NCI-H1105 treated with DMSO at 0.1 percent for 48 hours (cell line): ENCODE measurements around the gene METTL23.
"Not testable (repeated sequence)": the region's sequence is repeated elsewhere in the genome, so short reads cannot be mapped to it uniquely, and the experiment has no call there.

Source experiments
- DNase-seq: peaks from one replicate; lab custom pipeline; 2025; lab: John Stamatoyannopoulos, UW

Gene METTL23

GRCh38 chr17:76735586-76736348 is 9.1 kb downstream of the METTL23 start:
- no peak for DNase-seq

DNA sequence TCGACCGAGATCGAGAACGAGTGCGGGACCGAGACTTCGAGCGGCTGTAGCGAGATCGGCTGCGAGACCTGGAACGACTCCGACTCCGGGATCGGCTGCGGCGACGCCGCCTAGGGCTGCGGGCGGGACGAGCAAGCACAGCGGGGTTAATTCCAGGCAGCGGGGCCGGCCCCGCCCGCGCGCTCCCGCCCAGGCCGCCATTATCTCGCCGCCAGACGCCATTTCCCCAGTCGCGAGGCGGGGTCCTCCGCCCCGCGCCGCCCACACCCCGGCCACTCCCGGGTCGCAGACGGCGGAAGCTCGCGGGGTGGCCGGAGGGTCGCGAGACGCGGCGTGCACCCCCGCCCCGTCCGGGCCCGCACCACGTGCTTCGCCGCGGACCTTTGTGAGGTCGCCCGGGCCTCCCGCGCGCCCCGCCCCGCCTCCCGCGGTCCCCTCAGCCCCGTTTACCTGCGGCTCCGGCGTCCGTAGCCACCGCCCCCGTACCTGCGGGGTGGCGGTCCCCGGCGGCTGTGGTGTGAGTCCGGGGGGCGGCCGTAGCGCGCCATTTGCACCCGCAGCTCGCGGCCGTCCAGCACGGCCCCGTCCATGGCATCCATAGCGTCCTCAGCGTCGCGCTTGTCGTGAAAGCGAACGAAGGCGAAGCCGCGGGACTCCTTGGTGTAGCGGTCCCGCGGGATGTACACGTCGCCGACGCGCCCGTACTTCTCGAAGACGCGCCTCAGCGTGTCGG is 9.9 kb downstream of the METTL23 start:
- peak; percentile 46 for DNase-seq

DNA sequence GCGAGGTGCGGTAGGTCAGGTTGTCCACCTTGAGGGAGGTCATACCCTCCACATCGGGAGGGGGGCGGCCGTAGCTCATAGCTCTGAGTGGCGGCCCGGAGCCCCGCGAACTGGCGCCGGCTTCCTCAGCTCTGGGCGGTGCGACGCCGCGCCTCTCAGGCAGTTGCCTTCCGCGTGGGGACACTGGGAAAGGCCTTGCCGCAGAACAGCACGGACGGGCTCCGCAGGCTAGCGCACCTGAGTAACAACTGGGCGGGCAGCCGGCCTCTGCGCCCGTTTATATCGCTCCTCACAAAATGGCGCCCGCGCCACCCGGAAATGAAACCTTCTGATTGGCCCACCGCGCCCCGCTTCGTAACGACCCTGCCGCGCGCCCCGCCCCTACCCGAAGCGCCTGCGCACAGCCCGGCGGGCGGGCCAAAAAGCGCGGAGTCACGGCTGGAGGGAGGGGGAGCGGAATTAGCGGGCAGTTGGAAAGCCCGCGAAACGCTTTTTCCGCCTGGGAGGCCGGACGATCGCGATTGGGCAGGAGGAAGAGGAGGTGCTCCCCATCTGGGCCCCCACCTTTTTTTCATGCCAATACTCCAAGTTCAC is 10.5 kb downstream of the METTL23 start, which contains the start of gene SRSF2:
Gene SRSF2, minus strand, starts transcription at position 250 of the 594 bp plus-strand sequence. Its CDS starts 171 bp downstream, at position 79.
- DNase-seq = peak; percentile 95

DNA sequence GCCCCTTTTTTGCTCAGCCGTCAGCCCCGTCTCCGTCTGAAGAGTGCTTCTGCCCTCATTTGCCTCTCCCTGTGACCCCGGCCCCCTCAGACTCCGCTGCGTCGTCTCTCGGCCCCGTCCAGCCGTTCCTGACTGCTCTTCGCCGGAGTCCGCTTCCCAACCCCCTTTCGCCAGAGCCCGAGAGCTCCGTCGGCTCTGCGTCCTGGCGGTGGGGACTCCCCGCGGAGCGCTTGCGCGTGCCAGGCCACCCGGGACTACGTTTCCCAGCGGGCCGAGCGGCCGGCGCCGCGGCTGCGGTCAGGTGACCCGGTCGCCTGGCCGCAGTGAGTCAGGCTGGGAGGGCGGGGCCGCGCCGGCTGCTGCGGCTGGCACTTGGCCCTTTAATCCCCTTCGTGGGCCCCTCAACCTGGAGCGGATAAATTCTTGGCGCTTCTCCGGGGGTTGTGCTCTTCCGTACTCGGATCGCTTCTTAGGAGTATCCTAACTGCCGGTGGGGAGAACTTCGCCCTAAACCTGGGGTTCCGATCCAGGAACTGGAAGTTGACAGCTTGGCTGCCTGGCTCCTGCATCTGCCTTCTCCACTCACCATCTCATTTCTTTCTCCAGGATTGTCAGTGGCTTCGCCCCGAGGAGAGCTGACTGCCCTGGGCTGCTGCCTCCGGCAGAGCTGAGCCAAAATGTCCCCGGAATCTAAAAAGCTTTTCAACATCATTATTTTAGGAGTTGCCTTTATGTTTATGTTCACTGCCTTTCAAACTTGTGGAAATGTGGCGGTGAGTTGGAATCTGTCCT is 11.2 kb downstream of the METTL23 start, which contains the start of gene MFSD11:
Gene MFSD11, plus strand, starts transcription at position 444 of the 792 bp plus-strand sequence. Its CDS starts 234 bp downstream, at position 678.
- peak; percentile 93 for DNase-seq

DNA sequence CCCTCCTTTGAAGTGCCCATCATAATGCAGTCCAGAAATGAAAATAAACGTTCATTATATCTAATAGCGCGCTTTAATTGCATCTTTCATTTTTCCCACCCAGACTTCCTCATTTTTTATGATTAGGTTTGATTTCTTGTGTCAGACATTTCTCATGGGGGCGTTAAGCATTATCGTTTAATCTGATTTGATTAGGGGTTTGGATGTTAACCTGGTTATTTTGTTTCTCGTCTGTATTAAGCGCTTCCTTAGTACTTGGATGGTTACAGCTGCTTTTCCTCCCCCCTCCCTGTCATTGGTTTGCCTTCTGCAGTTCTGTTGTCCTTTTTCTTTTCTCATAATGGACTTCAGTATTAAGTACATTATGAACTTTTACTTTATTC is 11.8 kb downstream of the METTL23 start:
- DNase-seq = no peak

DNA sequence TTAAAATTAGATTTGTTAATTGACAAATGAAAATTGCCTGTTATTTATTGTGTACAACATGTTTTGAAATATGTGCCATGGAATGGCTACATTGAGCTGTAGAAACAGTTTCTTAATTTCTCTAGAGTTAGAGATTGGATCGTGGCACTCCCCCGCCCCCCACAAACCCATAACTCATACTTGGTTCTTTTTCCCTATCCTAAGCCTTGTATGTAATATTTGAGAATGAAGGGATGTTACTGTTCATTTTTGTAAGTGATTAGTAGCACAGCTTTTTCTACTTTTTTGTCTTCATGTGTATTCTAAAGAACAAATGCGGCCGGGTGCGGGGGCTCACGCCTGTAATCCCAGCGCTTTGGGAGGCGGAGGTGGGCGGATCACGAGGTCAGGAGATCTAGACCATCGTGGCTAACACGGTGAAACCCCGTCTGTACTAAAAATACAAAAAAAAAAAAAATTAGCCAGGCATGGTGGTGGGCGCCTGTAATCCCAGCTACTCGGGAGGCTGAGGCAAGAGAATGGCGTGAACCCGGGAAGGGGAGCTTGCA is 13.0 kb downstream of the METTL23 start:
- not testable (repeated sequence) for DNase-seq

GRCh38 chr17:76740329-76741118 is 13.9 kb downstream of the METTL23 start:
- no peak for DNase-seq

DNA sequence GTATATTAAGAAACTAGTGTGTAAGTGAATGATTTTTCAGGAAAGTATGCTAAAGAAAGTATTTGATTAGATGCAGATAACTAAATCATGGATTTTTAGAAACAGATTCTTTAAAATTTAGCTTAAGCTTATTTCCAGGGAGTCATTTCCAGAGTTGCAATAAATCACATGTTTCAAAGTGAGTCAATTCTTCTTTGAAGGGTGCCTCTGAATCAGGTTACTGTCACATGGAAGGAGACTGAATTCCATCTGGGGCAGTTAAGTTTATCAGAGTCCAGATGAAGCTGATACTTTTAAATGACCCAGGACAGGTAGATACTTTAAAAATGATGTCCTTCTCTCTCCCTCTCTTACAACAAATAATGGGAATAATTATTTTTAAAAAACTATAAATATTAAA is 16.3 kb downstream of the METTL23 start:
- no peak for DNase-seq

DNA sequence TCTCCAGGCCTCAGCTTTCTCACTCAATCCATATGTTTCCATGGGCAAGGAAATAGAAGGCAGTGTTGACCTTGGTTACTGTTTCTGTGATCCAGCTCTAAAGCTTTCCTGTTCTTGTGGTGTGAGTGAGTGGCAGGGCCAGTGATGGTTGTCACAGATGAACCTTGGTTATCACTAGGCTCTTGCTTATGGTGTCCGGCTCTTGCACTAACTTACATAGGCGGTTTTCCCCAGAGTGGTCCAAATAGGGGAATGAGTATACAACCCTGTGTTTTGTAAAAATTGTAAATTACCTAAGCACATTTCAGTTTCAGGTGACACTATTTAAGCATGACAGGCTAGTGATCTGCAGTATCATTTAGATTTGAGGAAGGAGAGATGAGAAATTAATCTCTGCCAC is 18.1 kb downstream of the METTL23 start:
- no peak for DNase-seq

DNA sequence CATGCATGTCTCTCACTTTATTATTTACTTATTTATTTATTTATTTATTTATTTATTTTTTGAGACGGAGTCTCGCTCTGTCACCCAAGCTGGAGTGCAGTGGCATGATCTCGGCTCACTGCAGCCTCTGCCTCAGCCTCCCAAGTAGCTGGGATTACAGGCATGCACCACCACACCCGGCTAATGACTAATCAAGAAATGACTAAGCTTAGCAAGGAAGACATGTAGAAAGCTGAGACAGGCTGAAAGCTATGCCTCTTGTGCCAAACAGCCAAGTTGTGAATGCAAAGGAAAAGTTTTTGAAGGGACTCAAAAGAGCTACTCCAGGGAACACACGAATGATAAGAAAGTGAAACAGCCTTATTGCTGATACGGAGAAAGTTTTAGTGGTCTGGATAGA is 19.1 kb downstream of the METTL23 start:
- DNase-seq = not testable (repeated sequence)

DNA sequence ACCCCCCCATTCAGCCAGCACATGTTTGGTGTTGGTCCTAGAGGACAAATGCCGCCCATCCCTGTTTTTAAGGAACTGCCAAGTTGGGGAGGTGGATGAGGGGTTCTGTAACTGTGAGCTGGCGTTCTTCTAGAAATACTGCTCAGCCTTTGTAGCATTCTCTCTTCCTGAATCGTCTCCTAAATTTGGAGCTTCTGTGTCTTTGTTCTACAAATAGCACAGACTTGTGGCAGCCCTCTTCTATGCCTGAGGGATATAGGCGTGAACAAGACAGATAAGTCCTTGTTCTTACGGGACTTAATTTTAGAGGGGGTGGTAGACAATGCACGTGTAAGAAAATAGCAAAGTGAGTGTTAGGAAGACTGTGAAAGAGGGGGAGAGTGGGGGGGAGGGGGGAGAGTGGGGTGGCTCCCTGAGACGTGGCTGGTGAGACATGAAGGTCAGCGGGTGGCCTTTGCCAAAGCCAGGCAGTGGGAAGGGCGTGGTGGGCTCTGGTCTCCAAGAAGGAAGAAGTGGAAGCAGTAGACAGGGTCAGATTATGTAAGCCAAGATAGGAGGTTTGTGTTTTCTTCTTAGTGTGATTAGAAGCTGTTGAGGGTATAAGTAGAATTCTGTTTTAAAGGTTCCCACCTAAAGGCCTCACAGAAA is 21.2 kb downstream of the METTL23 start:
- DNase-seq = no peak

- DNase-seq = no peak
These were observed 22.0 kb downstream of the METTL23 start for GRCh38 chr17:76748657-76749056.

DNA sequence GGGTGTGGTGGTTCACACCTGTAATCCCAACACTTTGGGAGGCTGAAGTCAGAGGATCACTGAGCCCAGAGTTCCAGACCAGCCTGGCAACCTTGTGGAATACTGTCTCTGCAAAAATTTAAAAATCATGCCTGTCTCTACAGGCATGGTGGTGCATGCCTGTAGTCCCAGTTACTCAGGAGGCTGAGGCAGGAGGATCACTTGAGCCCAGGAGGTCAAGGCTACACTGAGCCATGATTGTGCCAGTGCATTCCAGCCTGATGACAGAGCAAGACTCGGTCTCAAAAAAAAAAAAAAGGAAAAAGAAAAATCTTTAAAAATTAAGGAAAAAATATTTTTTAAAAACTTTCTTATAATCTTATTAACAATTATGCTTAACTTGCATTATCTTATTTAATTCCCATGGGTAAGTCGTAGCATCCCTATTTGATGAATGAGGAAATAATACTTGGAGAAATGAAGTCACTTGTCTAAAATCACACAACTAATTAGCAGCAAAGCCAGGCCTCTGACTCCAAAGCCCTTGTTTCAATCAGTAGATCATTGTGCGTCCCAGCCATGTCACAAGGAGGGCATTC is 24.9 kb downstream of the METTL23 start:
- no peak for DNase-seq

DNA sequence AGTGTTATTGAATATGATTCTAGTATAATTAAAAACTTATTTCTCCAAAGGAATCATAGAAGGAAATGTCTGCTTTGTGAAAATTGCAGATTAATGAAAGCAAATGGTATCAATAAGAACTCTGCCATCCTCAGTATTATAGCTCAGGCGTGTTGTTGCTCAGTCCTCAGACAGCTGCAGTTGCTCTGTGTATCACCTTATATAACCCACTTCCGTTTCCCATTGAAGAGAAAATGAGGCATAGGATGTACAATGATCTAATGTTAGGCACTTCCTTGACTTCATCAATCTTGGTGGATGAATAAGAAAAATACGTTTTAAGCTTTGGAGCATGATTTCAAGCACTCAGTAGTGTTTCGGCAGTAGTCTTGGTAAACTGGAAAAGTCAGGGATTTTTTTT is 25.4 kb downstream of the METTL23 start:
- no peak for DNase-seq

DNA sequence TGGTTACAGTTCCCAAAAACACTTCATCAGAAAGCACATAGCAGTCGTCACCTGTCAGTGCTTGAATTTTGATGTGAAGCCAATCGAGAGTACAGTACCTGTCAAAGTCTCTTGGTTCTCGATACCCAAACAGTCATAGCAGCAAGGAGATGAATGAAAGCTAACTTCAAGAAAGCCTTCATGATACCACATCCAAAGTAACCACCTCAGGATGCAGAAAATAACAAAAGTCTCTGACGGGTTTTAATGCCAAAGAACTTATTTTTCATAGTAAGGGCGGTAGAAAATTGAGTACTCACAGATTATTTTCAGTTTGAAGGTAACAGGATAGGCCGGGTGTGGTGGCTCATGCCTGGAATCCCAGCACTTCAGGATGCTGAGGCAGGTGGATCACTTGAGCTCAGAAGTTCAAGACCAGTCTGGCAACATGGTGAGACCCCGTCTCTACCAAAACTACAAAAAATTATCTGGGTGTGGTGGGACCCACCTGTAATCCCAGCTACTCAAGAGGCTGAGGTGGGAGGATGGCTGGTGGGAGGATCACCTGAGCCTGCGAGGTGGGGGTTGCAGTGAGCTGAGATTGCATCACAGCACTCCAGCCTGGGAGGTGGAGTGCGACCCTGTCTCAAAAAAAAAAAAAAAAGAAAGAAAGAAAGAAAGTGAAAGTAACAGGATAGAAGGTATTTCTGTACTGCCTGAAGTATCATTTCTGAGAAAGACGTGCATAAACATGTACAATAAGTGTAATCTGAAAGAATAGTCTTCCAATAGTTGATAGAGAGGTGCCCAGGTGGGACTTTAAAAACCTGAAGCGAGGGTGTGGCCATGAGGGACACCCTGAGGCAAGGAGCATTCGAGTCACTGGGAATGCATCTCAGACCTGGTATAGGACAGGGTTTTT is 26.7 kb downstream of the METTL23 start:
- no peak for DNase-seq

DNA sequence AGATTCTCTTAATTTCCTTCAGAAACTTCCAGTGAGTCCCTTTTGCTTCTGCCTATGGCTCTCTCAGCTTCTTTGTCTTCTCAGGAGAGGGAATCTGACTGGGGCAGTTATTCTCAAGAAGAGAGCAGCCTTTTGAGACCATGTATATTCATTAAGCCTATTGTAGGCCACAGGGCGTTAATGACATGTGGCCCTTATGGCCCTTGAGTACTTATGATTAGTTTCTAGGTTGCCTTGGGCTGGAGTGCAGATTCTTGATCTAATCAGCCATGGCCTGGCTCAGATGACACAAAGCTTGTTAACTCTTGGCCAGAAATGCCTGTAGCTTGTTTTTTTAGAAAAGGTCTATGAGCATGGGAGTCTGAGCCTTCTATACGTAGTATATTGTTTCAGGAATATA is 28.6 kb downstream of the METTL23 start:
- no peak for DNase-seq

DNA sequence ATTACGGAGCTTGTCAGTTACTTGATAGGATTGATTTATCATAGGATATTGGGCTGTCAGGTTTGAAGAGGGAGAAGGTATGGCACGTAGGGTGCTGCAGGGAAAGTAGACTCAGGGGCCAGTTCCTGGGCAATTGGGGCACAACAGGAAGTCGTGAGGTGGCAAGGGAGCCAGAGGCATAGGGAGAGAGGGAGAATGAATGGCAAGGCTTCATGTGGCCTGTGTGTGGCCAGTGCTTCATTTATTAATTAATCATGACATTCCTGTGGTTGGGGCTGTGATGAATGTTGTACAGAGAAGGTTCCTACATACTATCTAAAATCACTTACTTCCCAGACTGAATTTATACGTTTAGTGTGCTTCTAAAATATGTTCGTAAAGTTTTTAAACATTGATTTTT is 30.6 kb downstream of the METTL23 start:
- no peak for DNase-seq

- no peak for DNase-seq
These were observed 31.9 kb downstream of the METTL23 start for GRCh38 chr17:76758570-76758969.
